OCI-LY1 (cell line): ENCODE measurements around the gene KRTAP10-3.

Experiments
- CTCF ChIP-seq: fragments of 200-600 bp; sonication (generic), shearing (Covaris generic); IDR thresholded peaks from 2 replicates; pipeline ENCODE4 v1.5.1; 2017; ENCODE audit warnings: mild to moderate bottlenecking, antibody characterized with exemption, low read length, moderate library complexity, mixed read lengths
- EZH2 ChIP-seq: fragments of 200-600 bp; sonication (generic), shearing (Covaris generic); IDR thresholded peaks from 2 replicates; pipeline ENCODE4 v1.8.0; 2017; ENCODE audit warnings: borderline replicate concordance, mixed run types, mild to moderate bottlenecking, antibody characterized with exemption, low read length, moderate library complexity, mixed read lengths

GRCh38 chr21:44550807-44551206 lies 7.8 kb downstream of the KRTAP10-3 start:
- TF ChIP-seq CTCF = no peak
- TF ChIP-seq EZH2 = no peak
